HG02981 (cell line): ENCODE data around the gene TMEM240.
"Not testable (repeated sequence)": the region's sequence is repeated elsewhere in the genome, so short reads cannot be mapped to it uniquely, and the experiment has no call there.

Experiments
- ATAC-seq: cut with Tn5 transposase; IDR thresholded peaks from one replicate; pipeline ENCODE4 v1.9.1; 2021; ENCODE audit warnings: mild to moderate bottlenecking, moderate library complexity; ENCODE audit not compliant: unreplicated experiment

Gene TMEM240

GRCh38 chr1:1527092-1527816, 13.2 kb downstream of the TMEM240 start:
- no peak for ATAC-seq

GRCh38 chr1:1526476-1526875, 13.9 kb downstream of the TMEM240 start:
- ATAC-seq = not testable (repeated sequence)

GRCh38 chr1:1524750-1525383, 15.6 kb downstream of the TMEM240 start:
- ATAC-seq = not testable (repeated sequence)

GRCh38 chr1:1523651-1524050, 16.8 kb downstream of the TMEM240 start:
- ATAC-seq = not testable (repeated sequence)

- ATAC-seq = not testable (repeated sequence)
Measured at GRCh38 chr1:1523226-1523625, 17.2 kb downstream of the TMEM240 start.

GRCh38 chr1:1522536-1522935, 17.9 kb downstream of the TMEM240 start:
- ATAC-seq = not testable (repeated sequence)

- no peak for ATAC-seq
Measured at GRCh38 chr1:1521331-1521730, 19.1 kb downstream of the TMEM240 start.

GRCh38 chr1:1519805-1520505, 20.5 kb downstream of the TMEM240 start:
- not testable (repeated sequence) for ATAC-seq

GRCh38 chr1:1518621-1519007, 21.8 kb downstream of the TMEM240 start:
- not testable (repeated sequence) for ATAC-seq

- no peak for ATAC-seq
Measured at GRCh38 chr1:1517973-1518620, 22.3 kb downstream of the TMEM240 start.

- ATAC-seq = not testable (repeated sequence)
Measured at GRCh38 chr1:1516923-1517322, 23.5 kb downstream of the TMEM240 start.

GRCh38 chr1:1514376-1514775, 26.0 kb downstream of the TMEM240 start:
- ATAC-seq = not testable (repeated sequence)

GRCh38 chr1:1513675-1514074, 26.7 kb downstream of the TMEM240 start:
- ATAC-seq = not testable (repeated sequence)

GRCh38 chr1:1512425-1512824, 28.0 kb downstream of the TMEM240 start:
- peak; percentile 5 for ATAC-seq

- ATAC-seq = peak; percentile 85
Measured at GRCh38 chr1:1511533-1512285, 28.7 kb downstream of the TMEM240 start, which contains the start of gene ATAD3A. Gene ATAD3A, plus strand, starts transcription at chr1:1512162. Its CDS starts 107 bp downstream, at chr1:1512269.

GRCh38 chr1:1510912-1511532, 29.4 kb downstream of the TMEM240 start:
- no peak for ATAC-seq

GRCh38 chr1:1509465-1509850, 31.0 kb downstream of the TMEM240 start:
- ATAC-seq = not testable (repeated sequence)

- ATAC-seq = not testable (repeated sequence)
Measured at GRCh38 chr1:1508775-1509464, 31.5 kb downstream of the TMEM240 start.

GRCh38 chr1:1507305-1507704, 33.1 kb downstream of the TMEM240 start:
- no peak for ATAC-seq
